ENCODE data around the gene GPD2. TPM values are rescaled to one million over a fixed set of nuclear protein-coding genes. Genes with fewer than 3 reads are reported as not detected.

The GPD2 gene
- total RNA-seq, 4 donors from 2014 or later, result 39.2 to 69.7 (median 64.1) TPM

- DNase-seq, result no peak
- no peak for ATAC-seq
- in situ Hi-C loops (cut with MboI; ENCODE audit: low sequenced_read_pairs in 4 of 4), result no loop called here
- TF ChIP-seq POLR2A (IDR thresholded peaks at IDR 0.05) (no peak), CTCF (IDR thresholded peaks at IDR 0.05 in 4 of 5, conservative IDR thresholded peaks at IDR 0.05 in 1 of 5) (no peak)
- Histone ChIP-seq H3K27me3 (no peaks in the 10 kb centered on the region), H3K27ac (peak overlapping the region in 1 of 4 donors; percentile 48), H3K4me1 (peaks cover 27 to 28% of the 10 kb centered on the region in 2 donors), H3K36me3 (no peaks in the 10 kb centered on the region), H3K9me3 (no peaks in the 10 kb centered on the region), H3K4me3 (no peak overlapping the region)
- intact Hi-C loops (cut with DNase I; ENCODE audit: low total_unique reads), result no loop called here
Measured at GRCh38 chr2:156456616-156457015, 20.4 kb downstream of the GPD2 start.

GRCh38 chr2:156457523-156458517 lies 21.6 kb downstream of the GPD2 start:
- peak overlapping the region in 2 of 4 donors; percentile 29 to 48 for H3K27ac ChIP-seq

GRCh38 chr2:156459720-156460119 lies 23.5 kb downstream of the GPD2 start:
- no peaks in the 10 kb centered on the region for H3K36me3 ChIP-seq

More at GRCh38 chr2:156457523-156458517, 21.6 kb downstream of the GPD2 start:
- Histone ChIP-seq H3K4me3 (no peak overlapping the region), H3K36me3 (no peaks in the 10 kb centered on the region), H3K27me3 (no peaks in the 10 kb centered on the region), H3K9me3 (no peaks in the 10 kb centered on the region), H3K4me1 (peaks cover 27 to 28% of the 10 kb centered on the region in 2 donors)
- in situ Hi-C loops (cut with MboI; ENCODE audit: low sequenced_read_pairs in 4 of 4) (no loop called here), intact Hi-C loops (cut with DNase I; ENCODE audit: low total_unique reads) (no loop called here)
- no peak for ATAC-seq
- TF ChIP-seq POLR2A (IDR thresholded peaks at IDR 0.05) (no peak), CTCF (IDR thresholded peaks at IDR 0.05 in 4 of 5, conservative IDR thresholded peaks at IDR 0.05 in 1 of 5) (no peak)
- DNase-seq, result no peak

GRCh38 chr2:156464106-156464505 lies 27.9 kb downstream of the GPD2 start:
- DNase-seq (no peak), ATAC-seq (no peak)
- TF ChIP-seq POLR2A (IDR thresholded peaks at IDR 0.05), result no peak
- TF ChIP-seq CTCF (IDR thresholded peaks at IDR 0.05 in 4 of 5, conservative IDR thresholded peaks at IDR 0.05 in 1 of 5), result no peak
- intact Hi-C loops (cut with DNase I; ENCODE audit: low total_unique reads) (no loop called here), in situ Hi-C loops (cut with MboI; ENCODE audit: low sequenced_read_pairs in 4 of 4) (no loop called here)
- Histone ChIP-seq H3K27me3 (no peaks in the 10 kb centered on the region), H3K4me3 (no peak overlapping the region), H3K36me3 (no peaks in the 10 kb centered on the region), H3K9me3 (no peaks in the 10 kb centered on the region), H3K4me1 (peaks cover 23 to 40% of the 10 kb centered on the region in 2 donors), H3K27ac (peak overlapping the region in 1 of 4 donors; percentile 9)

More at GRCh38 chr2:156459720-156460119, 23.5 kb downstream of the GPD2 start:
- no peaks in the 10 kb centered on the region for H3K27me3 ChIP-seq
- peaks cover 27 to 28% of the 10 kb centered on the region in 2 donors for H3K4me1 ChIP-seq
- H3K9me3 ChIP-seq, result no peaks in the 10 kb centered on the region
- intact Hi-C loops (cut with DNase I; ENCODE audit: low total_unique reads) (no loop called here), in situ Hi-C loops (cut with MboI; ENCODE audit: low sequenced_read_pairs in 4 of 4) (no loop called here)
- H3K27ac ChIP-seq, result no peak overlapping the region
- peak in 1 of 2 donors; percentile 49 for ATAC-seq
- H3K4me3 ChIP-seq, result no peak overlapping the region
- no peak for TF ChIP-seq CTCF (IDR thresholded peaks at IDR 0.05 in 4 of 5, conservative IDR thresholded peaks at IDR 0.05 in 1 of 5)
- DNase-seq, result no peak
